Fibroblast of lung (primary cell): ENCODE results near the gene VWA7. TPM values are rescaled to one million over a fixed set of nuclear protein-coding genes. Genes with fewer than 3 reads are reported as not detected.

Source experiments
- DNase-seq, 2 donors: peaks; one replicate each; pipeline versions ENCODE4 v3.0.0 to v3.0.0-alpha.2; 2010; ENCODE audit warnings: low read depth in 2 of 2
- H2AFZ ChIP-seq: 2 replicates; pipeline ENCODE4 v1.5.1; 2012; ENCODE audit warnings: low read length, control low read depth, inconsistent platforms
- H3K27ac ChIP-seq: 2 replicates; pipeline ENCODE4 v1.5.1; 2011; ENCODE audit warnings: low read length, control low read depth; ENCODE audit not compliant: insufficient read depth
- H3K27me3 ChIP-seq: 2 replicates; pipeline ENCODE4 v1.5.1; 2011; ENCODE audit warnings: mild to moderate bottlenecking, low read length; ENCODE audit not compliant: control insufficient read depth, insufficient read depth
- H3K36me3 ChIP-seq: 2 replicates; pipeline ENCODE4 v1.5.1; 2011; ENCODE audit warnings: low read length; ENCODE audit not compliant: control insufficient read depth, insufficient read depth
- H3K4me1 ChIP-seq: 2 replicates; pipeline ENCODE4 v1.5.1; 2011; ENCODE audit warnings: low read length; ENCODE audit not compliant: control insufficient read depth, insufficient read depth; ENCODE audit errors: extremely low read depth
- H3K4me2 ChIP-seq: 2 replicates; pipeline ENCODE4 v1.5.1; 2011; ENCODE audit warnings: low read length, control low read depth; ENCODE audit not compliant: insufficient read depth; ENCODE audit errors: extremely low read depth
- H3K4me3 ChIP-seq, 4 experiments: fragments of 200-600 bp in 1 of 4; sonication (generic) in 1 of 4; replicated peaks in 1 of 4; 2 replicates each; pipeline ENCODE4 v1.5.1; 2011 to 2016; ENCODE audit warnings: low read length in 4 of 4, low read depth in 3 of 4, mild to moderate bottlenecking in 3 of 4, control low read depth in 2 of 4, inconsistent platforms in 1 of 4, mixed read lengths in 1 of 4; ENCODE audit not compliant: insufficient read depth in 1 of 4; ENCODE audit errors: control extremely low read depth in 1 of 4
- H3K79me2 ChIP-seq: 2 replicates; pipeline ENCODE4 v1.5.1; 2012; ENCODE audit warnings: mild to moderate bottlenecking, low read length, inconsistent platforms; ENCODE audit not compliant: control insufficient read depth, insufficient read depth
- H3K9ac ChIP-seq: 2 replicates; pipeline ENCODE4 v1.5.1; 2011; ENCODE audit warnings: mild to moderate bottlenecking, low read length, control low read depth; ENCODE audit not compliant: insufficient read depth
- H3K9me3 ChIP-seq: 2 replicates; pipeline ENCODE4 v1.5.1; 2012; ENCODE audit warnings: low read depth, low read length; ENCODE audit not compliant: control insufficient read depth, insufficient read depth
- H4K20me1 ChIP-seq: 2 replicates; pipeline ENCODE4 v1.5.1; 2011; ENCODE audit warnings: low read length; ENCODE audit not compliant: control insufficient read depth, insufficient read depth; ENCODE audit errors: extremely low read depth
- CTCF ChIP-seq, 2 donors: IDR thresholded peaks in 1 of 2; conservative IDR thresholded peaks in 1 of 2; 1 replicate in 1 of 2; 2 replicates in 1 of 2; pipeline ENCODE4 v1.5.1; 2011 to 2012; ENCODE audit warnings: low read length in 2 of 2, control low read depth in 1 of 2, inconsistent platforms in 1 of 2, low read depth in 1 of 2, mild to moderate bottlenecking in 1 of 2
- EZH2 ChIP-seq: IDR thresholded peaks from 2 replicates; pipeline ENCODE4 v1.5.1; 2012; ENCODE audit warnings: low read length, control low read depth, mild to moderate bottlenecking; ENCODE audit errors: missing control alignments
- polyA plus RNA-seq, 2 donors: library from polyadenylated mRNA; depleted of rRNA in 1 of 2; stranded (reverse) in 1 of 2; unstranded in 1 of 2; fragments of >200 nt; gene quantifications; 2 replicates each; pipeline ENCODE4 v1.2.1, GENCODE V29; 2011 to 2012; ENCODE audit warnings: missing spikeins in 1 of 2
- total RNA-seq: library from RNA; depleted of rRNA; stranded (reverse); fragments of >200 nt; gene quantifications from 2 replicates; pipeline ENCODE4 v1.2.1, GENCODE V29; 2014

Gene VWA7
- total and polyA plus RNA-seq, 2 donors (not counting 1 experiment from before 2014, with no cell fraction given): 0.16 to 0.66 TPM

- Histone ChIP-seq H3K27me3 (no peaks in the 10 kb centered on the region), H3K4me2 (no peak overlapping the region), H3K4me3 (no peak overlapping the region), H3K9me3 (no peaks in the 10 kb centered on the region), H3K27ac (no peak overlapping the region), H3K9ac (no peak overlapping the region), H3K79me2 (no peaks in the 10 kb centered on the region), H3K36me3 (peaks cover 7% of the 10 kb centered on the region), H4K20me1 (no peaks in the 10 kb centered on the region), H2AFZ (no peak overlapping the region), H3K4me1 (peaks cover 4% of the 10 kb centered on the region)
- no peak for TF ChIP-seq EZH2
- TF ChIP-seq CTCF (conservative IDR thresholded peaks at IDR 0.05 in 1 of 2, IDR thresholded peaks at IDR 0.05 in 1 of 2; ENCODE audit: low read depth in 1 of 2, low read length in 2 of 2): no peak
- no peak for DNase-seq
These were observed 14.1 kb downstream of the VWA7 start for GRCh38 chr6:31762878-31763618.

- H3K36me3 ChIP-seq: peaks cover 7% of the 10 kb centered on the region
- H3K4me1 ChIP-seq: peaks cover 4% of the 10 kb centered on the region
- no peaks in the 10 kb centered on the region for H3K79me2 ChIP-seq
- H3K4me2 ChIP-seq: no peak within 1 kb of the TSS
- H4K20me1 ChIP-seq: no peaks in the 10 kb centered on the region
- H2AFZ ChIP-seq: no peak within 1 kb of the TSS
- no peak within 1 kb of the TSS for H3K27ac ChIP-seq
- H3K9me3 ChIP-seq: no peaks in the 10 kb centered on the region
- TF ChIP-seq EZH2 (no peak), CTCF (conservative IDR thresholded peaks at IDR 0.05 in 1 of 2, IDR thresholded peaks at IDR 0.05 in 1 of 2; ENCODE audit: low read depth in 1 of 2, low read length in 2 of 2) (no peak)
- no peaks in the 10 kb centered on the region for H3K27me3 ChIP-seq
- no peak within 1 kb of the TSS for H3K4me3 ChIP-seq
- DNase-seq: no peak
- H3K9ac ChIP-seq: no peak within 1 kb of the TSS
These were observed 14.8 kb downstream of the VWA7 start, which contains the start of gene SAPCD1 for GRCh38 chr6:31762356-31762755. Gene SAPCD1 (plus strand): TSS chr6:31762656. CDS start chr6:31763055, 399 bp downstream.

GRCh38 chr6:31761343-31761742 is 15.8 kb downstream of the VWA7 start:
- Histone ChIP-seq H3K9ac (no peak overlapping the region), H3K4me3 (no peak overlapping the region), H2AFZ (no peak overlapping the region), H4K20me1 (no peaks in the 10 kb centered on the region), H3K27me3 (no peaks in the 10 kb centered on the region), H3K79me2 (no peaks in the 10 kb centered on the region), H3K36me3 (peaks cover 7% of the 10 kb centered on the region), H3K9me3 (no peaks in the 10 kb centered on the region), H3K27ac (no peak overlapping the region), H3K4me1 (peaks cover 4% of the 10 kb centered on the region), H3K4me2 (no peak overlapping the region)
- TF ChIP-seq CTCF (conservative IDR thresholded peaks at IDR 0.05 in 1 of 2, IDR thresholded peaks at IDR 0.05 in 1 of 2; ENCODE audit: low read depth in 1 of 2, low read length in 2 of 2) (no peak), EZH2 (no peak)
- DNase-seq: no peak
